Panc1 (cell line): ENCODE measurements around the gene MRNIP. TPM values are rescaled to one million over a fixed set of nuclear protein-coding genes. Genes with fewer than 3 reads are reported as not detected.

Source experiments
- ATAC-seq: fragments of 200-7000 bp; cut with Tn5 transposase; 2 replicates; pipeline ENCODE4 v1.9.1; 2020; ENCODE audit warnings: mild to moderate bottlenecking, moderate library complexity
- BruUV-seq: library from RNA; stranded (reverse); fragments of 400-500 nt; replicated peaks from 2 replicates; lab custom pipeline; 2021; lab: Mats Ljungman, UMichigan
- CTCF ChIA-PET: fragments of 300-600 bp; sonication (Branson Sonifier 250); formaldehyde crosslinking; loops from one replicate; lab custom pipeline; 2022; ENCODE audit warnings: antibody characterized with exemption; lab: Charles Lee
- POLR2A ChIA-PET: fragments of 300-600 bp; sonication (Branson Sonifier 250); formaldehyde crosslinking; loops from one replicate; lab custom pipeline; 2022; ENCODE audit warnings: antibody characterized with exemption; lab: Charles Lee
- DNase-seq: peaks from one replicate; pipeline ENCODE4 v3.0.0-alpha.2; 2010; ENCODE audit warnings: low read depth, low spot score
- H3K27ac ChIP-seq: 2 replicates; pipeline ENCODE4 v1.5.1; 2011; ENCODE audit warnings: mild to moderate bottlenecking, low read length, inconsistent platforms
- H3K27me3 ChIP-seq: fragments of 200-500 bp; sonication (Bioruptor generic); 2 replicates; pipeline ENCODE4 v1.6.0; 2014; ENCODE audit warnings: low read length, inconsistent platforms; ENCODE audit not compliant: control insufficient read depth, insufficient read depth
- H3K36me3 ChIP-seq: fragments of 200-500 bp; sonication (Bioruptor generic); 2 replicates; pipeline ENCODE4 v1.5.1; 2014; ENCODE audit warnings: inconsistent platforms, mild to moderate bottlenecking, low read length, moderate library complexity; ENCODE audit not compliant: control insufficient read depth, insufficient read depth
- H3K4me1 ChIP-seq: 2 replicates; pipeline ENCODE4 v1.5.1; 2011; ENCODE audit warnings: inconsistent platforms, mild to moderate bottlenecking, low read length, moderate library complexity; ENCODE audit not compliant: control insufficient read depth, insufficient read depth
- H3K4me3 ChIP-seq, 2 experiments: 2 replicates each; pipeline ENCODE4 v1.5.1; 2011 to 2012; ENCODE audit warnings: low read depth in 2 of 2, low read length in 2 of 2, mild to moderate bottlenecking in 2 of 2, inconsistent platforms in 1 of 2, moderate library complexity in 1 of 2
- H3K9me3 ChIP-seq: fragments of 200-500 bp; sonication (Bioruptor generic); 2 replicates; pipeline ENCODE4 v1.5.1; 2014; ENCODE audit warnings: low read depth, mild to moderate bottlenecking, inconsistent platforms, low read length, moderate library complexity; ENCODE audit not compliant: control insufficient read depth, insufficient read depth
- POLR2AphosphoS5 ChIP-seq: IDR thresholded peaks from 2 replicates; pipeline ENCODE4 v1.6.1; 2012; ENCODE audit warnings: mild to moderate bottlenecking, low read depth, low read length, moderate library complexity
- SIN3A ChIP-seq: IDR thresholded peaks from 2 replicates; pipeline ENCODE4 v1.6.1; 2012; ENCODE audit warnings: low read depth, mild to moderate bottlenecking, low read length, moderate library complexity, borderline replicate concordance; ENCODE audit not compliant: insufficient read depth
- TCF7L2 ChIP-seq: IDR thresholded peaks from 2 replicates; pipeline ENCODE4 v1.6.1; 2011; ENCODE audit warnings: mild to moderate bottlenecking, low read depth, low read length, inconsistent platforms
- in situ Hi-C: cut with HindIII; loops from 2 replicates; pipeline ENCODE4 v1.10.0; 2016; ENCODE audit warnings: low sequenced_read_pairs, low pct_unique_long_range_greater_than_20kb
- intact Hi-C: fragments of 100-400 bp; cut with micrococcal nuclease; formaldehyde crosslinking; loops from one replicate; pipeline ENCODE4 v1.10.0; 2022; ENCODE audit not compliant: unreplicated experiment
- total RNA-seq: library from RNA; stranded (reverse); gene quantifications from one replicate; pipeline ENCODE4 v1.2.1, GENCODE V29; 2021; ENCODE audit not compliant: unreplicated experiment
- TF ChIP-seq, protein P1 (sequence below): fragments of 450-650 bp; IDR thresholded peaks from 2 replicates; pipeline ENCODE4 v1.5.1; 2017; ENCODE audit warnings: mild to moderate bottlenecking
- TF ChIP-seq, protein P2 (sequence below), 2 experiments: IDR thresholded peaks; 2 replicates each; pipeline ENCODE4 v1.6.1; 2011 to 2012; ENCODE audit warnings: low read depth in 2 of 2, control low read depth in 1 of 2, low read length in 1 of 2, mild to moderate bottlenecking in 1 of 2, moderate library complexity in 1 of 2; ENCODE audit not compliant: insufficient read depth in 1 of 2

Gene MRNIP
- total RNA-seq, 1 experiment from 2014 or later, result 33.0 TPM

DNA sequence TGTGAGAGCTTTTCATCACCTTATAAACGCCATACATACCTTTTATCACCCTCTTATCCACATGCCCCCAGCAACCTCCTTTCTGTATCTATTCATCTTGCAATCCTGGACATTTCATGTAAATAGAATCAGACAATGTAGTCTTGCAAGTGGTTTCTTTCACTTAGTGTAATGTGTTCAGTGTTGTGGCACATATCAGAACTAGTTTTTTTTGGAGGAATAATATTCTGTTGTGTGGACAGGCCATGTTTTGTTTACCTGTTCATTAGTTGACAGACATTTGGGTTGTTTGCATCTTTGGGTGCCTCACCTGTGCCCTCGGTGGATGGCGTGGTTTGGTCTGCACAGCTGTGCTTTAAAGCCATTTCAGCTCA is 36.6 kb downstream of the MRNIP start:
- in situ Hi-C loops (no loop called here), intact Hi-C loops (no loop called here)
- Histone ChIP-seq H3K36me3 (peaks cover 10% of the 10 kb centered on the region), H3K27ac (peak overlapping the region; percentile 85), H3K4me1 (peaks cover 71% of the 10 kb centered on the region), H3K27me3 (no peaks in the 10 kb centered on the region), H3K9me3 (no peaks in the 10 kb centered on the region), H3K4me3 (peak overlapping the region; percentile 73 to 95)
- BruUV-seq, result TSS peak; percentile 82
- TF ChIP-seq SIN3A (no peak), POLR2AphosphoS5 (no peak; the same call in 1 of the 2 replicates), TCF7L2 (no peak)
- TF ChIP-seq, protein P1, sequence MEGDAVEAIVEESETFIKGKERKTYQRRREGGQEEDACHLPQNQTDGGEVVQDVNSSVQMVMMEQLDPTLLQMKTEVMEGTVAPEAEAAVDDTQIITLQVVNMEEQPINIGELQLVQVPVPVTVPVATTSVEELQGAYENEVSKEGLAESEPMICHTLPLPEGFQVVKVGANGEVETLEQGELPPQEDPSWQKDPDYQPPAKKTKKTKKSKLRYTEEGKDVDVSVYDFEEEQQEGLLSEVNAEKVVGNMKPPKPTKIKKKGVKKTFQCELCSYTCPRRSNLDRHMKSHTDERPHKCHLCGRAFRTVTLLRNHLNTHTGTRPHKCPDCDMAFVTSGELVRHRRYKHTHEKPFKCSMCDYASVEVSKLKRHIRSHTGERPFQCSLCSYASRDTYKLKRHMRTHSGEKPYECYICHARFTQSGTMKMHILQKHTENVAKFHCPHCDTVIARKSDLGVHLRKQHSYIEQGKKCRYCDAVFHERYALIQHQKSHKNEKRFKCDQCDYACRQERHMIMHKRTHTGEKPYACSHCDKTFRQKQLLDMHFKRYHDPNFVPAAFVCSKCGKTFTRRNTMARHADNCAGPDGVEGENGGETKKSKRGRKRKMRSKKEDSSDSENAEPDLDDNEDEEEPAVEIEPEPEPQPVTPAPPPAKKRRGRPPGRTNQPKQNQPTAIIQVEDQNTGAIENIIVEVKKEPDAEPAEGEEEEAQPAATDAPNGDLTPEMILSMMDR, result no peak
- TF ChIP-seq, protein P2, sequence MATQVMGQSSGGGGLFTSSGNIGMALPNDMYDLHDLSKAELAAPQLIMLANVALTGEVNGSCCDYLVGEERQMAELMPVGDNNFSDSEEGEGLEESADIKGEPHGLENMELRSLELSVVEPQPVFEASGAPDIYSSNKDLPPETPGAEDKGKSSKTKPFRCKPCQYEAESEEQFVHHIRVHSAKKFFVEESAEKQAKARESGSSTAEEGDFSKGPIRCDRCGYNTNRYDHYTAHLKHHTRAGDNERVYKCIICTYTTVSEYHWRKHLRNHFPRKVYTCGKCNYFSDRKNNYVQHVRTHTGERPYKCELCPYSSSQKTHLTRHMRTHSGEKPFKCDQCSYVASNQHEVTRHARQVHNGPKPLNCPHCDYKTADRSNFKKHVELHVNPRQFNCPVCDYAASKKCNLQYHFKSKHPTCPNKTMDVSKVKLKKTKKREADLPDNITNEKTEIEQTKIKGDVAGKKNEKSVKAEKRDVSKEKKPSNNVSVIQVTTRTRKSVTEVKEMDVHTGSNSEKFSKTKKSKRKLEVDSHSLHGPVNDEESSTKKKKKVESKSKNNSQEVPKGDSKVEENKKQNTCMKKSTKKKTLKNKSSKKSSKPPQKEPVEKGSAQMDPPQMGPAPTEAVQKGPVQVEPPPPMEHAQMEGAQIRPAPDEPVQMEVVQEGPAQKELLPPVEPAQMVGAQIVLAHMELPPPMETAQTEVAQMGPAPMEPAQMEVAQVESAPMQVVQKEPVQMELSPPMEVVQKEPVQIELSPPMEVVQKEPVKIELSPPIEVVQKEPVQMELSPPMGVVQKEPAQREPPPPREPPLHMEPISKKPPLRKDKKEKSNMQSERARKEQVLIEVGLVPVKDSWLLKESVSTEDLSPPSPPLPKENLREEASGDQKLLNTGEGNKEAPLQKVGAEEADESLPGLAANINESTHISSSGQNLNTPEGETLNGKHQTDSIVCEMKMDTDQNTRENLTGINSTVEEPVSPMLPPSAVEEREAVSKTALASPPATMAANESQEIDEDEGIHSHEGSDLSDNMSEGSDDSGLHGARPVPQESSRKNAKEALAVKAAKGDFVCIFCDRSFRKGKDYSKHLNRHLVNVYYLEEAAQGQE (IDR thresholded peaks at IDR 0.05; ENCODE audit: insufficient read depth in 1 of 2, low read depth in 2 of 2, low read length in 1 of 2), result no peak
- ChIA-PET CTCF (no interaction called here), POLR2A (interaction anchor here (0.6 kb wide), 1 partner anchor 10 kb away, joined by 5 read pairs; no protein-coding TSS in a partner anchor)
- ATAC-seq, result no peak
- no peak for DNase-seq

DNA sequence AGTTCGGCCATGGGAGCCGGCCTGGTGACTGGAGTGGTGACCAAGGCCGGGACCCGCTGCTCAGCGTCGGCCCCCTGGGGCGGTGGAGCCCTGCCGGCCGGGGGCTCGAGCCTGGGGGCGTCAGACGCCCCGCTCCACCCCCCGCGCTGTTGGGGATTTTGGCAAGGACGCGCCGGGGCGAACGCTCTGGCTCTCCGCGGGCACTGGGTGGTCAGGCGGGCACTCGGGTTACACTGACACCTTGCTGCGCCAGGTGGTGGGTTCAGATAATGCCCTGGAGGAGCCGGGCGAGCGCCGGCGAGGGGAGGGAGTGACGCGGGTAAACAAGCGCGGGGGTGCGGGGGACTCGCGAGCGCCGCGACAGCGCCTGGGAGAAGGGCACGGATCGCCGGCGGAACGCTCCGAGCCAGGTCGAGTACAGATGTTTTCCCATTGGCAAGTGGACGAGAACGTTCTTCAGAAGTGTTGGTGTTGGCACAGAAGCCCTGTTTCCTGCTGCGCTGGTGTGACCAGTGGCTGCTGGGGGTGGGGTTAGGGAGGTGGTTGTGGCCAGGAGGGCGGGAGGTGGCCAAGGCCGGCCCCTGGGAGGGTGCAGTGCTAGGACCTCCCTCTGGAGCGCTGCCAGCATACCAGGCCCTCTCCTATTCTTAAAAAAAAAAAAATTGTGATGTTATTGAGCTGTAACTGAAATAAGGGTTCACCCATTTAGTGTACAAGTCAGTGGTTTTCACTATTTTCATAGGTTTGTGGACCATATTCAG is 37.1 kb downstream of the MRNIP start:
- intact Hi-C loops, result no loop called here
- Histone ChIP-seq H3K4me1 (peaks cover 66% of the 10 kb centered on the region), H3K27ac (peak overlapping the region; percentile 85), H3K36me3 (peaks cover 10% of the 10 kb centered on the region), H3K27me3 (no peaks in the 10 kb centered on the region), H3K4me3 (peak overlapping the region; percentile 73 to 95), H3K9me3 (no peaks in the 10 kb centered on the region)
- ATAC-seq, result peak; percentile 56
- ChIA-PET POLR2A (interaction anchor here (0.6 kb wide), 1 partner anchor 9 kb away, joined by 5 read pairs; no protein-coding TSS in a partner anchor), CTCF (no interaction called here)
- in situ Hi-C loops, result no loop called here
- no peak for DNase-seq
- no peak for TF ChIP-seq TCF7L2
- TF ChIP-seq, protein P2 (IDR thresholded peaks at IDR 0.05; ENCODE audit: insufficient read depth in 1 of 2, low read depth in 2 of 2, low read length in 1 of 2), result no peak
- 0 out of 2 replicates have a peak, but pooled peaks have one; percentile 86 for TF ChIP-seq SIN3A
- TF ChIP-seq POLR2AphosphoS5, result peak; percentile 95
- TF ChIP-seq, protein P1, result no peak
- BruUV-seq, result TSS peak; percentile 82
